Spleen (tissue), 11 donors: Measurements from ENCODE around the gene RGS14. TPM values are rescaled to one million over a fixed set of nuclear protein-coding genes. Genes with fewer than 3 reads are reported as not detected.

ENCODE experiments used
- DNase-seq: peaks from one replicate; pipeline ENCODE4 v3.0.0-alpha.2; 2020
- H3K27ac ChIP-seq, 8 donors: fragments of 200-600 bp; sonication (generic) in 7 of 8; 1 replicate in 4 of 8; 2 replicates in 4 of 8; pipeline versions ENCODE4 v1.5.0 to v1.8.0; 2016 to 2021; ENCODE audit warnings: inconsistent platforms in 4 of 8, mild to moderate bottlenecking in 4 of 8, moderate library complexity in 1 of 8
- H3K27me3 ChIP-seq, 7 donors: fragments of 200-600 bp; sonication (generic) in 6 of 7; replicated peaks in 1 of 7; 1 replicate in 4 of 7; 2 replicates in 3 of 7; pipeline versions ENCODE4 v1.5.0 to v1.8.0; 2016 to 2021; ENCODE audit warnings: inconsistent platforms in 3 of 7, mild to moderate bottlenecking in 1 of 7
- H3K36me3 ChIP-seq, 6 donors: fragments of 200-600 bp; sonication (generic) in 5 of 6; 1 replicate in 4 of 6; 2 replicates in 2 of 6; pipeline versions ENCODE4 v1.5.0 to v1.8.0; 2016 to 2021; ENCODE audit warnings: inconsistent platforms in 2 of 6
- H3K4me1 ChIP-seq, 6 donors: fragments of 200-600 bp; sonication (generic) in 5 of 6; 1 replicate in 3 of 6; 2 replicates in 3 of 6; pipeline versions ENCODE4 v1.5.0 to v1.8.0; 2016 to 2021; ENCODE audit warnings: inconsistent platforms in 3 of 6
- H3K4me3 ChIP-seq, 8 donors: fragments of 200-600 bp; sonication (generic) in 7 of 8; 1 replicate in 4 of 8; 2 replicates in 4 of 8; pipeline versions ENCODE4 v1.5.0 to v1.8.0; 2016 to 2021; ENCODE audit warnings: inconsistent platforms in 4 of 8, mild to moderate bottlenecking in 4 of 8, moderate library complexity in 2 of 8
- H3K9me3 ChIP-seq, 8 donors: fragments of 200-600 bp; sonication (generic) in 7 of 8; 1 replicate in 4 of 8; 2 replicates in 4 of 8; pipeline versions ENCODE4 v1.5.0 to v1.8.0; 2016 to 2021; ENCODE audit warnings: inconsistent platforms in 4 of 8
- CTCF ChIP-seq, 11 experiments: fragments of 200-600 bp in 7 of 11; fragments of 450-650 bp in 4 of 11; sonication (generic) in 4 of 11; IDR thresholded peaks in 8 of 11; conservative IDR thresholded peaks in 3 of 11; 1 replicate in 7 of 11; 2 replicates in 4 of 11; pipeline versions ENCODE4 v1.4.0 to v1.8.0; 2016 to 2021; ENCODE audit warnings: antibody characterized with exemption in 11 of 11, inconsistent platforms in 4 of 11, mild to moderate bottlenecking in 1 of 11
- POLR2A ChIP-seq, 3 donors: fragments of 450-650 bp; IDR thresholded peaks; one replicate each; pipeline ENCODE4 v1.5.1; 2017; ENCODE audit warnings: antibody characterized with exemption in 3 of 3, mild to moderate bottlenecking in 1 of 3
- POLR2AphosphoS5 ChIP-seq, 3 donors: sonication (generic); formaldehyde crosslinking; IDR thresholded peaks; one replicate each; pipeline ENCODE4 v1.5.1; 2017; ENCODE audit warnings: antibody characterized with exemption in 3 of 3
- WGBS, 5 donors: extraction: QIAGEN DNeasy Blood & Tissue Kit in 3 of 5; methylation state at CpG; one replicate each; pipeline versions ENCODE4 v1.1.5 to v1.1.7; 2013 to 2018; 5-methylcytosine and 5-hydroxymethylcytosine counted together
- intact Hi-C: fragments of 100-400 bp; cut with DNase I; formaldehyde crosslinking; loops from one replicate; pipeline ENCODE4 v1.15.0; 2023; ENCODE audit warnings: low total_unique reads
- polyA plus RNA-seq, 3 donors: library from polyadenylated mRNA; stranded (reverse); fragments of 200-250 nt; gene quantifications; one replicate each; pipeline ENCODE4 v1.2.1, GENCODE V29; 2013
- total RNA-seq, 7 donors: library from RNA; depleted of rRNA in 3 of 7; stranded (reverse); fragments of >200 nt in 3 of 7; fragmentation: NEBNext Ultra II Directional in 4 of 7; extraction: Animal tissue kit (Norgen Biotek cat#: 25700) in 4 of 7; gene quantifications; one replicate each; pipeline versions ENCODE4 v1.1.0 to v1.2.1, GENCODE V29; 2016 to 2021
- donor health status: healthy with polysubstance abuse.
- donor health status: DM: no; HTN: no; CAD: no; lungs with moderate emphysema.
- donor health status: DM: no; HTN: no; CAD: no.
- donor health status: Bipolar disorder and iron deficiency.
- donor health status: healthy.
- donor health status: DM: no; HTN: no; CAD: no.
- donor health status: DM: yes; HTN: yes; CAD: no.

The RGS14 gene
- total and polyA plus RNA-seq, 10 donors = 45.3 to 111 (median 76.9) TPM

GRCh38 chr5:177421062-177421798 is 63.5 kb downstream of the RGS14 start:
- no peak for DNase-seq
- Histone ChIP-seq H3K36me3 (no peaks in the 10 kb centered on the region), H3K27ac (no peak overlapping the region), H3K4me1 (peaks cover 5 to 42% (median 13%) of the 10 kb centered on the region in 6 donors), H3K4me3 (no peak overlapping the region), H3K9me3 (no peaks in the 10 kb centered on the region), H3K27me3 (no peaks in the 10 kb centered on the region)
- WGBS, 5 donors = 82 to 88% (median 87%) methylated on average over 6 of the region's 6 CpGs
- intact Hi-C loops = no loop called here
- no peak for TF ChIP-seq CTCF (IDR thresholded peaks at IDR 0.05 in 8 of 11, conservative IDR thresholded peaks at IDR 0.05 in 3 of 11)
- TF ChIP-seq POLR2A (IDR thresholded peaks at IDR 0.05) = no peak
- no peak for TF ChIP-seq POLR2AphosphoS5 (IDR thresholded peaks at IDR 0.05)

Other genes starting within 250 kb of the RGS14 start
- 100 to 1,000 TPM in 2 of 7 donors, 10 to 100 TPM in 5; 65.0 to 130 (median 79.7) TPM for gene NSD1, start 224.2 kb upstream of the RGS14 start, total RNA-seq
- gene NSD1, start 224.2 kb upstream of the RGS14 start, polyA plus RNA-seq = 1 to 10 TPM; 4.1 to 9.7 (median 5.0) TPM
- gene RAB24, start 54.2 kb upstream of the RGS14 start, total RNA-seq = 10 to 100 TPM; 52.1 to 90.4 (median 80.8) TPM
- gene RAB24, start 54.2 kb upstream of the RGS14 start, polyA plus RNA-seq = 100 to 1,000 TPM in 2 of 3 donors, 10 to 100 TPM in 1; 90.6 to 181 (median 170) TPM
- 100 to 1,000 TPM in 5 of 7 donors, 10 to 100 TPM in 2; 74.5 to 173 (median 106) TPM for gene PRELID1, start 54.1 kb upstream of the RGS14 start, total RNA-seq
- gene PRELID1, start 54.1 kb upstream of the RGS14 start, polyA plus RNA-seq = 100 to 1,000 TPM; 131 to 174 (median 154) TPM
- gene MXD3, start 46.0 kb upstream of the RGS14 start, total RNA-seq = 10 to 100 TPM; 19.3 to 80.7 (median 26.7) TPM
- gene MXD3, start 46.0 kb upstream of the RGS14 start, polyA plus RNA-seq = 10 to 100 TPM; 25.9 to 32.5 (median 26.2) TPM
- 100 to 1,000 TPM in 4 of 7 donors, 10 to 100 TPM in 3; 92.4 to 211 (median 109) TPM for gene LMAN2, start 6.3 kb upstream of the RGS14 start, total RNA-seq
- gene LMAN2, start 6.3 kb upstream of the RGS14 start, polyA plus RNA-seq = 10 to 100 TPM; 50.1 to 96.6 (median 72.5) TPM
- gene SLC34A1, start 26.5 kb downstream of the RGS14 start, total RNA-seq = under 1 TPM in 5 of 7 donors, not detected in 2; 0.13 to 0.77 (median 0.19) TPM
- gene SLC34A1, start 26.5 kb downstream of the RGS14 start, polyA plus RNA-seq = under 1 TPM in 2 of 3 donors, not detected in 1; 0.02 to 0.06 TPM
- not detected for gene PFN3, start 42.7 kb downstream of the RGS14 start, total RNA-seq
- gene PFN3, start 42.7 kb downstream of the RGS14 start, polyA plus RNA-seq = not detected
- gene F12, start 51.6 kb downstream of the RGS14 start, total RNA-seq = 1 to 10 TPM in 3 of 7 donors, under 1 TPM in 4; 0.60 to 1.7 (median 0.94) TPM
- 1 to 10 TPM; 1.1 to 2.3 (median 1.3) TPM for gene F12, start 51.6 kb downstream of the RGS14 start, polyA plus RNA-seq
- 100 to 1,000 TPM; 114 to 170 (median 149) TPM for gene GRK6, start 68.8 kb downstream of the RGS14 start, total RNA-seq
- gene GRK6, start 68.8 kb downstream of the RGS14 start, polyA plus RNA-seq = 10 to 100 TPM; 45.7 to 75.9 (median 55.3) TPM
- gene PRR7, start 88.9 kb downstream of the RGS14 start, total RNA-seq = 1 to 10 TPM in 6 of 7 donors, not detected in 1; 2.6 to 5.3 (median 4.7) TPM
- gene PRR7, start 88.9 kb downstream of the RGS14 start, polyA plus RNA-seq = 1 to 10 TPM; 1.7 to 5.7 (median 3.9) TPM
- gene DBN1, start 115.7 kb downstream of the RGS14 start, total RNA-seq = 10 to 100 TPM; 13.0 to 26.5 (median 17.6) TPM
- 10 to 100 TPM in 1 of 3 donors, 1 to 10 TPM in 2; 6.8 to 16.3 (median 7.6) TPM for gene DBN1, start 115.7 kb downstream of the RGS14 start, polyA plus RNA-seq
- gene PDLIM7, start 139.7 kb downstream of the RGS14 start, total RNA-seq = 100 to 1,000 TPM in 3 of 7 donors, 10 to 100 TPM in 4; 44.8 to 220 (median 86.4) TPM
- gene PDLIM7, start 139.7 kb downstream of the RGS14 start, polyA plus RNA-seq = 100 to 1,000 TPM in 1 of 3 donors, 10 to 100 TPM in 2; 42.5 to 125 (median 59.2) TPM
- gene DOK3, start 151.9 kb downstream of the RGS14 start, total RNA-seq = 100 to 1,000 TPM; 111 to 231 (median 149) TPM
- 100 to 1,000 TPM in 1 of 3 donors, 10 to 100 TPM in 2; 69.9 to 144 (median 98.4) TPM for gene DOK3, start 151.9 kb downstream of the RGS14 start, polyA plus RNA-seq
- 100 to 1,000 TPM in 2 of 7 donors, 10 to 100 TPM in 5; 68.9 to 126 (median 91.8) TPM for gene DDX41, start 159.0 kb downstream of the RGS14 start, total RNA-seq
- 10 to 100 TPM; 68.9 to 99.4 (median 92.9) TPM for gene DDX41, start 159.0 kb downstream of the RGS14 start, polyA plus RNA-seq
- 100 to 1,000 TPM in 5 of 7 donors, 10 to 100 TPM in 2; 86.9 to 155 (median 116) TPM for gene FAM193B, start 196.6 kb downstream of the RGS14 start, total RNA-seq
- 100 to 1,000 TPM; 145 to 364 (median 348) TPM for gene FAM193B, start 196.6 kb downstream of the RGS14 start, polyA plus RNA-seq
- 100 to 1,000 TPM in 4 of 7 donors, 10 to 100 TPM in 3; 72.0 to 126 (median 110) TPM for gene TMED9, start 234.3 kb downstream of the RGS14 start, total RNA-seq
- gene TMED9, start 234.3 kb downstream of the RGS14 start, polyA plus RNA-seq = 10 to 100 TPM; 52.6 to 96.9 (median 91.9) TPM
- gene B4GALT7, start 242.2 kb downstream of the RGS14 start, total RNA-seq = 10 to 100 TPM; 26.8 to 35.6 (median 32.5) TPM
- gene B4GALT7, start 242.2 kb downstream of the RGS14 start, polyA plus RNA-seq = 10 to 100 TPM; 22.7 to 43.8 (median 37.4) TPM